Mesenchymal stem cell (in vitro differentiated cells and primary cell): ENCODE results near the gene TMEM109.

Experiments used
- DNase-seq: peaks from one replicate; pipeline ENCODE4 v3.0.0-alpha.2; 2013
- H2AFZ ChIP-seq: one replicate; pipeline ENCODE4 v1.6.1; 2013; ENCODE audit warnings: low read depth, mild to moderate bottlenecking, control low read depth, inconsistent platforms, low read length, moderate library complexity
- H2AK5ac ChIP-seq: 2 replicates; pipeline ENCODE4 v1.6.1; 2013; ENCODE audit warnings: low read length, moderate library complexity, mild to moderate bottlenecking, inconsistent platforms; ENCODE audit not compliant: severe bottlenecking
- H2BK120ac ChIP-seq: one replicate; pipeline ENCODE4 v1.6.1; 2013; ENCODE audit warnings: low read depth, mild to moderate bottlenecking, inconsistent platforms, low read length, moderate library complexity
- H2BK12ac ChIP-seq, 2 experiments: one replicate each; pipeline ENCODE4 v1.6.1; 2013; ENCODE audit warnings: inconsistent platforms in 2 of 2, low read length in 2 of 2, mild to moderate bottlenecking in 2 of 2, moderate library complexity in 2 of 2, control low read depth in 1 of 2
- H2BK15ac ChIP-seq: one replicate; pipeline ENCODE4 v1.6.1; 2013; ENCODE audit warnings: mild to moderate bottlenecking, low read depth, inconsistent platforms; ENCODE audit not compliant: poor library complexity, severe bottlenecking
- H2BK5ac ChIP-seq: 2 replicates; pipeline ENCODE4 v1.6.1; 2013; ENCODE audit warnings: low read depth, mild to moderate bottlenecking, low read length, control low read depth, inconsistent platforms; ENCODE audit not compliant: poor library complexity, severe bottlenecking
- H3K14ac ChIP-seq, 2 experiments: one replicate each; pipeline ENCODE4 v1.6.1; 2013; ENCODE audit warnings: inconsistent platforms in 2 of 2, low read length in 2 of 2, control low read depth in 1 of 2, mild to moderate bottlenecking in 1 of 2, moderate library complexity in 1 of 2
- H3K18ac ChIP-seq, 2 experiments: one replicate each; pipeline ENCODE4 v1.6.1; 2013; ENCODE audit warnings: inconsistent platforms in 2 of 2, low read length in 2 of 2, control low read depth in 1 of 2, low read depth in 1 of 2, mild to moderate bottlenecking in 1 of 2
- H3K23ac ChIP-seq, 2 experiments: one replicate each; pipeline ENCODE4 v1.6.1; 2013; ENCODE audit warnings: inconsistent platforms in 2 of 2, low read length in 2 of 2, mild to moderate bottlenecking in 2 of 2, moderate library complexity in 2 of 2, control low read depth in 1 of 2
- H3K27ac ChIP-seq: 2 replicates; pipeline ENCODE4 v1.5.1; 2013; ENCODE audit warnings: mild to moderate bottlenecking, moderate library complexity, low read length, control low read depth, inconsistent platforms; ENCODE audit not compliant: poor library complexity, severe bottlenecking
- H3K27me3 ChIP-seq, 2 experiments: 2 replicates each; pipeline versions ENCODE4 v1.6.1 to v1.7.0; 2013; ENCODE audit warnings: low read length in 2 of 2, mild to moderate bottlenecking in 2 of 2, moderate library complexity in 2 of 2, control low read depth in 1 of 2, inconsistent platforms in 1 of 2; ENCODE audit not compliant: control insufficient read depth in 1 of 2, insufficient read depth in 1 of 2
- H3K36me3 ChIP-seq, 2 experiments: 2 replicates each; pipeline versions ENCODE4 v1.6.1 to v1.7.0; 2013; ENCODE audit warnings: low read length in 2 of 2, control low read depth in 1 of 2, inconsistent platforms in 1 of 2, low read depth in 1 of 2, mild to moderate bottlenecking in 1 of 2; ENCODE audit not compliant: insufficient read depth in 2 of 2, control insufficient read depth in 1 of 2
- H3K4ac ChIP-seq, 2 experiments: one replicate each; pipeline ENCODE4 v1.6.1; 2013; ENCODE audit warnings: inconsistent platforms in 2 of 2, low read length in 2 of 2, mild to moderate bottlenecking in 2 of 2, moderate library complexity in 2 of 2, control low read depth in 1 of 2, low read depth in 1 of 2
- H3K4me1 ChIP-seq: 2 replicates; pipeline ENCODE4 v1.6.1; 2013; ENCODE audit warnings: low read depth, low read length, control low read depth; ENCODE audit not compliant: control insufficient read depth, insufficient read depth
- H3K4me2 ChIP-seq: 2 replicates; pipeline ENCODE4 v1.6.1; 2013; ENCODE audit warnings: low read length, mild to moderate bottlenecking, inconsistent platforms; ENCODE audit not compliant: poor library complexity, severe bottlenecking
- H3K4me3 ChIP-seq, 2 experiments: 2 replicates each; pipeline versions ENCODE4 v1.5.1 to v1.7.0; 2013; ENCODE audit warnings: low read length in 2 of 2, mild to moderate bottlenecking in 2 of 2, control low read depth in 1 of 2, low read depth in 1 of 2; ENCODE audit not compliant: insufficient read depth in 1 of 2
- H3K79me1 ChIP-seq: replicated peaks from 2 replicates; pipeline ENCODE4 v1.6.1; 2013; ENCODE audit warnings: mild to moderate bottlenecking, control low read depth, low read length, inconsistent platforms; ENCODE audit not compliant: poor library complexity, severe bottlenecking
- H3K9ac ChIP-seq: 2 replicates; pipeline ENCODE4 v1.7.0; 2013; ENCODE audit warnings: mild to moderate bottlenecking, low read length, moderate library complexity
- H3K9me3 ChIP-seq: 2 replicates; pipeline ENCODE4 v1.7.0; 2013; ENCODE audit warnings: mild to moderate bottlenecking, low read length; ENCODE audit not compliant: control insufficient read depth
- H4K8ac ChIP-seq: one replicate; pipeline ENCODE4 v1.6.1; 2013; ENCODE audit warnings: inconsistent platforms, mild to moderate bottlenecking, low read length, moderate library complexity
- H4K91ac ChIP-seq: one replicate; pipeline ENCODE4 v1.6.1; 2013; ENCODE audit warnings: mild to moderate bottlenecking, low read length, inconsistent platforms
- WGBS: methylation state at CpG from one replicate; pipeline ENCODE4 v1.1.7; 2013; ENCODE audit warnings: mixed read lengths; 5-methylcytosine and 5-hydroxymethylcytosine counted together

Gene TMEM109

GRCh38 chr11:60867871-60868681 is 45.9 kb upstream of the TMEM109 start:
- Histone ChIP-seq H3K27ac (no peak overlapping the region), H2BK12ac (no peak overlapping the region), H2AK5ac (peak overlapping the region; percentile 80), H3K79me1 (no peaks in the 10 kb centered on the region), H3K18ac (no peak overlapping the region), H3K23ac (no peak overlapping the region), H3K4me1 (peaks cover 34% of the 10 kb centered on the region), H2BK120ac (no peak overlapping the region), H2BK15ac (no peak overlapping the region), H2AFZ (no peak overlapping the region), H3K4me2 (no peak overlapping the region), H3K36me3 (peaks cover 0 to 4% of the 10 kb centered on the region in 2 experiments), H3K9ac (no peak overlapping the region), H4K91ac (no peak overlapping the region), H3K27me3 (peaks cover 0 to 6% of the 10 kb centered on the region in 2 experiments), H3K9me3 (no peaks in the 10 kb centered on the region), H4K8ac (no peak overlapping the region), H3K14ac (peak overlapping the region in 1 of 2 experiments; percentile 28), H3K4ac (no peak overlapping the region), H2BK5ac (no peak overlapping the region), H3K4me3 (no peak overlapping the region)
- WGBS = 87% methylated on average over 9 of the region's 10 CpGs
- no peak for DNase-seq

GRCh38 chr11:60868682-60869450 is 45.1 kb upstream of the TMEM109 start:
- no peak overlapping the region for H2BK5ac ChIP-seq
- H3K79me1 ChIP-seq = no peaks in the 10 kb centered on the region
- H3K14ac ChIP-seq = no peak overlapping the region
- H2BK120ac ChIP-seq = no peak overlapping the region
- DNase-seq = no peak
- peaks cover 0 to 4% of the 10 kb centered on the region in 2 experiments for H3K36me3 ChIP-seq
- H2AK5ac ChIP-seq = no peak overlapping the region
- no peak overlapping the region for H3K27ac ChIP-seq
- H3K4me1 ChIP-seq = peaks cover 41% of the 10 kb centered on the region
- H3K4ac ChIP-seq = no peak overlapping the region
- WGBS = 83% methylated on average over 10 of the region's 10 CpGs
- no peak overlapping the region for H3K23ac ChIP-seq
- no peak overlapping the region for H3K18ac ChIP-seq
- H3K4me3 ChIP-seq = no peak overlapping the region
- no peak overlapping the region for H4K91ac ChIP-seq
- H4K8ac ChIP-seq = no peak overlapping the region
- H2BK15ac ChIP-seq = no peak overlapping the region
- H3K9me3 ChIP-seq = no peaks in the 10 kb centered on the region
- H3K27me3 ChIP-seq = peaks cover 0 to 6% of the 10 kb centered on the region in 2 experiments
- H3K4me2 ChIP-seq = no peak overlapping the region
- no peak overlapping the region for H2BK12ac ChIP-seq
- no peak overlapping the region for H3K9ac ChIP-seq
- no peak overlapping the region for H2AFZ ChIP-seq

GRCh38 chr11:60869451-60869825 is 44.5 kb upstream of the TMEM109 start:
- Histone ChIP-seq H3K14ac (no peak overlapping the region), H2BK12ac (peak overlapping the region in 1 of 2 experiments; percentile 68), H2BK120ac (no peak overlapping the region), H3K27ac (no peak overlapping the region), H3K79me1 (no peaks in the 10 kb centered on the region), H2BK5ac (no peak overlapping the region), H3K9me3 (no peaks in the 10 kb centered on the region), H2AFZ (no peak overlapping the region), H3K18ac (no peak overlapping the region), H3K4me3 (no peak overlapping the region), H4K91ac (no peak overlapping the region), H3K23ac (no peak overlapping the region), H3K9ac (no peak overlapping the region), H2BK15ac (no peak overlapping the region), H3K4me2 (no peak overlapping the region), H3K36me3 (peaks cover 0 to 4% of the 10 kb centered on the region in 2 experiments), H2AK5ac (no peak overlapping the region), H4K8ac (no peak overlapping the region), H3K4ac (no peak overlapping the region), H3K4me1 (peaks cover 42% of the 10 kb centered on the region), H3K27me3 (peaks cover 0 to 6% of the 10 kb centered on the region in 2 experiments)
- WGBS = 95% methylated on average over 7 of the region's 7 CpGs
- no peak for DNase-seq

GRCh38 chr11:60870276-60870675 is 43.7 kb upstream of the TMEM109 start:
- no peaks in the 10 kb centered on the region for H3K9me3 ChIP-seq
- H3K27ac ChIP-seq = no peak overlapping the region
- no peak overlapping the region for H4K8ac ChIP-seq
- no peak overlapping the region for H2AK5ac ChIP-seq
- no peak overlapping the region for H2BK120ac ChIP-seq
- no peak for DNase-seq
- H3K18ac ChIP-seq = no peak overlapping the region
- no peak overlapping the region for H3K14ac ChIP-seq
- H3K79me1 ChIP-seq = no peaks in the 10 kb centered on the region
- H3K23ac ChIP-seq = no peak overlapping the region
- 71% methylated on average over 3 of the region's 3 CpGs for WGBS
- no peak overlapping the region for H3K4ac ChIP-seq
- H3K9ac ChIP-seq = no peak overlapping the region
- H2AFZ ChIP-seq = no peak overlapping the region
- H3K4me2 ChIP-seq = no peak overlapping the region
- no peak overlapping the region for H4K91ac ChIP-seq
- peaks cover 0 to 8% of the 10 kb centered on the region in 2 experiments for H3K36me3 ChIP-seq
- no peak overlapping the region for H2BK12ac ChIP-seq
- H3K4me1 ChIP-seq = peaks cover 43% of the 10 kb centered on the region
- no peak overlapping the region for H3K4me3 ChIP-seq
- H3K27me3 ChIP-seq = peaks cover 0 to 2% of the 10 kb centered on the region in 2 experiments
- no peak overlapping the region for H2BK15ac ChIP-seq
- H2BK5ac ChIP-seq = no peak overlapping the region
